Coronary artery (tissue), 2 donors: ENCODE data around the gene SPTBN4.
A peak's percentile ranks its signal among the peaks of the same experiment; 100 is the strongest.
"Not testable (repeated sequence)": the region's sequence is repeated elsewhere in the genome, so short reads cannot be mapped to it uniquely, and the experiment has no call there.

Source experiments
- DNase-seq: peaks from one replicate; pipeline ENCODE4 v3.0.0-alpha.2; 2017; ENCODE audit warnings: low spot score
- H3K27ac ChIP-seq, 2 donors: fragments of 200-600 bp; sonication (generic); one replicate each; pipeline ENCODE4 v1.5.1; 2016 to 2019
- H3K4me3 ChIP-seq: fragments of 200-600 bp; sonication (generic); 2 replicates; pipeline ENCODE4 v1.5.1; 2016; ENCODE audit warnings: mild to moderate bottlenecking, moderate library complexity
- CTCF ChIP-seq: fragments of 200-600 bp; sonication (generic); IDR thresholded peaks from one replicate; pipeline ENCODE4 v1.5.1; 2019; ENCODE audit warnings: antibody characterized with exemption

The SPTBN4 gene

GRCh38 chr19:40533508-40533907, 66.7 kb downstream of the SPTBN4 start:
- Histone ChIP-seq H3K27ac (no peak overlapping the region), H3K4me3 (no peak overlapping the region)
- no peak for DNase-seq
- no peak for TF ChIP-seq CTCF

GRCh38 chr19:40534148-40534547, 67.3 kb downstream of the SPTBN4 start:
- TF ChIP-seq CTCF = no peak
- DNase-seq = no peak
- Histone ChIP-seq H3K4me3 (no peak overlapping the region), H3K27ac (no peak overlapping the region)

GRCh38 chr19:40539070-40539469, 72.3 kb downstream of the SPTBN4 start:
- DNase-seq = no peak
- Histone ChIP-seq H3K4me3 (no peak overlapping the region), H3K27ac (no peak overlapping the region)
- no peak for TF ChIP-seq CTCF

GRCh38 chr19:40542202-40542859, 75.5 kb downstream of the SPTBN4 start:
- H3K27ac ChIP-seq = peak overlapping the region; percentile 45 to 62
- TF ChIP-seq CTCF = no peak
- DNase-seq = peak; percentile 88
- H3K4me3 ChIP-seq = no peak overlapping the region

GRCh38 chr19:40543029-40543597, 76.3 kb downstream of the SPTBN4 start:
- no peak for DNase-seq
- Histone ChIP-seq H3K27ac (peak overlapping the region; percentile 12 to 21), H3K4me3 (no peak overlapping the region)
- no peak for TF ChIP-seq CTCF

GRCh38 chr19:40546153-40546841, 79.5 kb downstream of the SPTBN4 start:
- H3K27ac ChIP-seq, H3K4me3 ChIP-seq, DNase-seq: not testable (repeated sequence)

GRCh38 chr19:40547190-40547589, 80.4 kb downstream of the SPTBN4 start:
- DNase-seq, H3K27ac ChIP-seq, H3K4me3 ChIP-seq: not testable (repeated sequence)

GRCh38 chr19:40547836-40548235, 81.0 kb downstream of the SPTBN4 start:
- Histone ChIP-seq H3K4me3 (no peak overlapping the region), H3K27ac (no peak overlapping the region)
- no peak for TF ChIP-seq CTCF
- no peak for DNase-seq
